ENCODE data around the gene RNASE11.

Gene RNASE11

DNA sequence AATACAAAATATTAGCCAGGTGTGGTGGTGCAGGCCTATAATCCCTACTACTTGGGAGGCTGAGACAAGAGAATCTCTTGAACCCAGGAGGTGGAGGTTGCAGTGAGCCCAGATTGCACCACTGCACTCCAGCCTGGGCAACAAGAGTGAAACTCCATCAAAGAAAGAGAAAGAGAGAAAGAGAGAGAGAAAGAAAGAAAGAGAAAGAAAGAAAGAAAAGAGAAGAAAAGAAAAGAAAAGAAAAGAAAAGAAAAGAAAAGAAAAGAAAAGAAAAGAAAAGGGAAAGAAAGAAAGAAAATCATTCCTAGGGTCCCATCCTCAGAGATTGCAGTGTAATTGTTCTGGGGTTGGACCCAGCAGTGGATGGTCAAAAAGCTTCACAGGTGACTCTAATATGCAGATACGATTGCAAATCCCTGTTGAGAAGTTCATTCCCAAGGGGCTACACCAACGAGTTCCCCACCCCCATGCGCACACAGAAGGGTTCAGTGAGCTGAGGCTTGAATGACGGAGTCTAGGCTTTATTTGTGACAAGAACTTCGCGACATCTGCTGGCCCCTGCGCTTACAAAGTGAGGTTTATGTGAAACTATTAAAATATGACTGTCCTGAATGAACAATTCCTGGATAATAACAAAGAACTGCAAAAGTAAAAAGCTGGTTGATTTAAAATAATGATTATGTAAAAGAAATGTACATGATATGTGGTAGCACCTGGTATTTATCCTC lies 20.7 kb upstream of the RNASE11 start:
- no peak overlapping the region for H3K4me3 ChIP-seq (ENCODE audit: low read length)
- no peak for TF ChIP-seq CTCF (IDR thresholded peaks at IDR 0.05; ENCODE audit: insufficient read depth, low read depth, low read length, missing control alignments)
- no peak for DNase-seq (ENCODE audit: low read depth)

GRCh38 chr14:20607617-20608016 lies 19.8 kb upstream of the RNASE11 start:
- TF ChIP-seq CTCF (IDR thresholded peaks at IDR 0.05; ENCODE audit: insufficient read depth, low read depth, low read length, missing control alignments) = no peak
- H3K4me3 ChIP-seq (ENCODE audit: low read length) = no peak overlapping the region
- DNase-seq (ENCODE audit: low read depth) = no peak

- no peak for TF ChIP-seq CTCF (IDR thresholded peaks at IDR 0.05; ENCODE audit: insufficient read depth, low read depth, low read length, missing control alignments)
- peak; percentile 25 for DNase-seq (ENCODE audit: low read depth)
- no peak overlapping the region for H3K4me3 ChIP-seq (ENCODE audit: low read length)
These were observed 19.1 kb upstream of the RNASE11 start for GRCh38 chr14:20606902-20607242.

GRCh38 chr14:20606190-20606901 lies 18.5 kb upstream of the RNASE11 start:
- DNase-seq (ENCODE audit: low read depth) = peak; percentile 69
- TF ChIP-seq CTCF (IDR thresholded peaks at IDR 0.05; ENCODE audit: insufficient read depth, low read depth, low read length, missing control alignments) = peak; percentile 81

GRCh38 chr14:20603813-20604690 lies 16.3 kb upstream of the RNASE11 start:
- no peak for DNase-seq (ENCODE audit: low read depth)

More at GRCh38 chr14:20606190-20606901, 18.5 kb upstream of the RNASE11 start:
- no peak overlapping the region for H3K4me3 ChIP-seq (ENCODE audit: low read length)

GRCh38 chr14:20602583-20602982 lies 14.8 kb upstream of the RNASE11 start:
- no peak overlapping the region for H3K4me3 ChIP-seq (ENCODE audit: low read length)
- TF ChIP-seq CTCF (IDR thresholded peaks at IDR 0.05; ENCODE audit: insufficient read depth, low read depth, low read length, missing control alignments) = no peak
- DNase-seq (ENCODE audit: low read depth) = no peak

More at GRCh38 chr14:20603813-20604690, 16.3 kb upstream of the RNASE11 start:
- TF ChIP-seq CTCF (IDR thresholded peaks at IDR 0.05; ENCODE audit: insufficient read depth, low read depth, low read length, missing control alignments) = no peak
- H3K4me3 ChIP-seq (ENCODE audit: low read length) = no peak overlapping the region

Measured in epithelial cell of esophagus (primary cell).